Vagina (tissue), 2 donors: ENCODE measurements around the gene CRYGD. TPM values are rescaled to one million over a fixed set of nuclear protein-coding genes. Genes with fewer than 3 reads are reported as not detected.
"Not testable (repeated sequence)": the region's sequence is repeated elsewhere in the genome, so short reads cannot be mapped to it uniquely, and the experiment has no call there.

Experiments used
- DNase-seq, 2 donors: peaks; one replicate each; pipeline ENCODE4 v3.0.0-alpha.2; 2017; ENCODE audit errors: extremely low spot score in 2 of 2
- H3K27ac ChIP-seq: fragments of 200-600 bp; sonication (generic); one replicate; pipeline ENCODE4 v1.5.1; 2019
- H3K27me3 ChIP-seq: fragments of 200-600 bp; sonication (generic); one replicate; pipeline ENCODE4 v1.5.1; 2019
- H3K36me3 ChIP-seq, 2 donors: fragments of 200-600 bp; sonication (generic); one replicate each; pipeline ENCODE4 v1.5.1; 2017 to 2019
- H3K4me1 ChIP-seq: fragments of 200-600 bp; sonication (generic); one replicate; pipeline ENCODE4 v1.5.1; 2019
- H3K4me3 ChIP-seq, 2 donors: fragments of 200-600 bp; sonication (generic); 1 replicate in 1 of 2; 2 replicates in 1 of 2; pipeline ENCODE4 v1.5.1; 2016 to 2019
- H3K9me3 ChIP-seq: fragments of 200-600 bp; sonication (generic); one replicate; pipeline ENCODE4 v1.5.1; 2019
- CTCF ChIP-seq, 3 experiments: fragments of 450-650 bp in 2 of 3; fragments of 200-600 bp in 1 of 3; sonication (generic) in 1 of 3; IDR thresholded peaks; one replicate each; pipeline ENCODE4 v1.5.1; 2017 to 2019; ENCODE audit warnings: antibody characterized with exemption in 3 of 3, mild to moderate bottlenecking in 2 of 3, moderate library complexity in 2 of 3
- POLR2A ChIP-seq, 2 donors: fragments of 450-650 bp; IDR thresholded peaks; one replicate each; pipeline ENCODE4 v1.6.1; 2017; ENCODE audit warnings: antibody characterized with exemption in 2 of 2, mild to moderate bottlenecking in 2 of 2, moderate library complexity in 2 of 2
- POLR2AphosphoS5 ChIP-seq, 2 donors: sonication (generic); formaldehyde crosslinking; IDR thresholded peaks; one replicate each; pipeline ENCODE4 v1.9.0; 2017; ENCODE audit warnings: antibody characterized with exemption in 2 of 2, mild to moderate bottlenecking in 2 of 2, low read depth in 1 of 2; ENCODE audit not compliant: insufficient read depth in 1 of 2
- intact Hi-C: fragments of 100-400 bp; cut with DNase I; formaldehyde crosslinking; loops from one replicate; pipeline ENCODE4 v1.15.1; 2023
- total RNA-seq: library from RNA; depleted of rRNA; stranded (reverse); fragments of >200 nt; gene quantifications from one replicate; pipeline ENCODE4 v1.2.3, GENCODE V29; 2016

Gene CRYGD
- total RNA-seq, 1 donor from 2014 or later, result not detected

- H3K9me3 ChIP-seq, result no peaks in the 10 kb centered on the region
- TF ChIP-seq POLR2AphosphoS5 (IDR thresholded peaks at IDR 0.05; ENCODE audit: insufficient read depth in 1 of 2, low read depth in 1 of 2), result no peak
- no peak for TF ChIP-seq CTCF (IDR thresholded peaks at IDR 0.05)
- no peak for TF ChIP-seq POLR2A (IDR thresholded peaks at IDR 0.05)
- DNase-seq, result no peak
- no peaks in the 10 kb centered on the region for H3K4me1 ChIP-seq
- intact Hi-C loops, result no loop called here
- H3K27ac ChIP-seq, result no peak overlapping the region
- no peak overlapping the region for H3K4me3 ChIP-seq
- H3K27me3 ChIP-seq, result no peaks in the 10 kb centered on the region
- H3K36me3 ChIP-seq, result no peaks in the 10 kb centered on the region
Measured at GRCh38 chr2:208099682-208100470, 24.4 kb downstream of the CRYGD start.

DNA sequence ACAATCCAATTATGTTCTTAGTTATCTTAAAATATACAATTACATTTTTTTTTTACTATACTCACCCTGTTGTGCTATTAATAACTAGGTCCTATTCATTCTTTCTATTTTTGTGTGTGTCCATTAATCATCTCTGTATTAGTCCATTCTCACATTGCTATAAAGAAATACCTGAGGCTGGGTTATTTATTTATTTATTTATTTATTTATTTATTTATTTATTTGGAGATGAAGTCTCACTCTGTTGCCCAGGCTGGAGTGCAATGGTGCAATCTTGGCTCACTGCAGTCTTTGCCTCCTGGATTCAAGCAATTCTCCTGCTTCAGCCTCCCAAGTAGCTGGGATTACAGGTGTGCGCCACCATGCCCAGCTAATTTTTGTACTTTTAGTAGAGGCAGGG is 25.6 kb downstream of the CRYGD start:
- intact Hi-C loops, DNase-seq, H3K27ac ChIP-seq, H3K36me3 ChIP-seq, H3K4me3 ChIP-seq, H3K4me1 ChIP-seq, H3K9me3 ChIP-seq, H3K27me3 ChIP-seq: not testable (repeated sequence)

DNA sequence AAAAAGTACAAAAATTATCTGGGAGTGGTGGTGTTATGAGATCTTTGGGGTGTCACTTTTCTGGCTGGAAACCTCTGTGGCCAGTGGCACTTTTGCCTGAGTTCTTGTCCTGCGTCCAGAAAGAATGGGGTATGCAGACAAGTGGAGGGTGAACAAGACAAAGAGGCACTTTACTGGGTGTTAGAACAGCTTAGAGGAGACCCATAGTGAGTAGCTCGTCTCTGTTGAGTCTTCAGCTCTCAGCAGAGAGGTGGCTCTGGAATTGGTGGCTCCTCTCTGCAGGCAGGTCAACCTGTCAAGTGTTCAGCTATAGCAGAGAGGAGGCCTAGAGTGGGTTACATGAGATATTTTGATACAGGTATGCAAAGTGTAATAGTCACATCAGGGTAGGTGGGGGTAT is 26.1 kb downstream of the CRYGD start:
- Histone ChIP-seq H3K9me3 (no peaks in the 10 kb centered on the region), H3K27ac (no peak overlapping the region), H3K4me1 (no peaks in the 10 kb centered on the region), H3K27me3 (no peaks in the 10 kb centered on the region), H3K36me3 (no peaks in the 10 kb centered on the region), H3K4me3 (no peak overlapping the region)
- no peak for TF ChIP-seq CTCF (IDR thresholded peaks at IDR 0.05)
- TF ChIP-seq POLR2AphosphoS5 (IDR thresholded peaks at IDR 0.05; ENCODE audit: insufficient read depth in 1 of 2, low read depth in 1 of 2), result no peak
- TF ChIP-seq POLR2A (IDR thresholded peaks at IDR 0.05), result no peak
- intact Hi-C loops, result no loop called here
- DNase-seq, result no peak

- no peak for DNase-seq
- H3K36me3 ChIP-seq, result no peaks in the 10 kb centered on the region
- no peak overlapping the region for H3K4me3 ChIP-seq
- TF ChIP-seq POLR2AphosphoS5 (IDR thresholded peaks at IDR 0.05; ENCODE audit: insufficient read depth in 1 of 2, low read depth in 1 of 2) (no peak), POLR2A (IDR thresholded peaks at IDR 0.05) (no peak), CTCF (IDR thresholded peaks at IDR 0.05) (no peak)
- no peaks in the 10 kb centered on the region for H3K4me1 ChIP-seq
- no peaks in the 10 kb centered on the region for H3K27me3 ChIP-seq
- no peaks in the 10 kb centered on the region for H3K9me3 ChIP-seq
- H3K27ac ChIP-seq, result no peak overlapping the region
- intact Hi-C loops, result no loop called here
Measured at GRCh38 chr2:208097801-208098200, 26.5 kb downstream of the CRYGD start.

- Histone ChIP-seq H3K4me1 (no peaks in the 10 kb centered on the region), H3K27me3 (no peaks in the 10 kb centered on the region), H3K9me3 (no peaks in the 10 kb centered on the region), H3K27ac (no peak overlapping the region), H3K36me3 (no peaks in the 10 kb centered on the region), H3K4me3 (no peak overlapping the region)
- intact Hi-C loops, result no loop called here
- TF ChIP-seq POLR2AphosphoS5 (IDR thresholded peaks at IDR 0.05; ENCODE audit: insufficient read depth in 1 of 2, low read depth in 1 of 2), result no peak
- DNase-seq, result no peak
Measured at GRCh38 chr2:208097313-208097712, 27.0 kb downstream of the CRYGD start.

DNA sequence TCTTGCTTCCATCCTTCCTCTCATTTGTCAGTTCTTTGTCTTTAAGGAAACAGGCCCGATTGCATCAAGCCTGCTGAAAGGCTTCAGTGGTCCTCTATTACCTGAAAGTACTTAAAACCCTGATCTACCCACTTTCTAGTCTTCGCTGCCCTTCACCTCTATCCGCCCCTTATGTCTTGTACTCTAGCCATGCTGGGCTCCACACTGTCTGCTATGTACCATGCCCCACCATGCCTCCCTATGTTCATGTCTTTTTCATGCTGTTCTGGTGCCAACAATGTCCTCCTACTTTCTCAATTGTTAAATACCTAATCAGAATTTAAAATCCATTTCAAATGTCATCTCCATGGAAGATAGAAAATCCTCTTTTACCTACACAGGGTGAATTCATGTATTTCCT is 28.2 kb downstream of the CRYGD start:
- Histone ChIP-seq H3K4me1 (no peaks in the 10 kb centered on the region), H3K9me3 (no peaks in the 10 kb centered on the region), H3K4me3 (no peak overlapping the region), H3K27me3 (no peaks in the 10 kb centered on the region), H3K27ac (no peak overlapping the region), H3K36me3 (no peaks in the 10 kb centered on the region)
- intact Hi-C loops, result no loop called here
- DNase-seq, result no peak
- TF ChIP-seq CTCF (IDR thresholded peaks at IDR 0.05) (no peak), POLR2A (IDR thresholded peaks at IDR 0.05) (no peak), POLR2AphosphoS5 (IDR thresholded peaks at IDR 0.05; ENCODE audit: insufficient read depth in 1 of 2, low read depth in 1 of 2) (no peak)
